Neural progenitor cell (in vitro differentiated cells): ENCODE results near the gene TEX13D. TPM values are rescaled to one million over a fixed set of nuclear protein-coding genes. Genes with fewer than 3 reads are reported as not detected.

Experiments
- DNase-seq: peaks from one replicate; pipeline ENCODE4 v3.0.0-alpha.2; 2016; ENCODE audit warnings: low spot score
- H2AFZ ChIP-seq: fragments of 200-600 bp; sonication (generic); replicated peaks from 2 replicates; pipeline ENCODE4 v1.6.1; 2016; ENCODE audit warnings: antibody characterized with exemption
- H3F3A ChIP-seq: fragments of 200-600 bp; sonication (generic); 2 replicates; pipeline ENCODE4 v1.6.1; 2016; ENCODE audit warnings: antibody characterized with exemption, low read depth
- H3K27ac ChIP-seq: fragments of 200-600 bp; sonication (generic); 2 replicates; pipeline ENCODE4 v1.5.1; 2016; ENCODE audit warnings: mild to moderate bottlenecking
- H3K27me3 ChIP-seq: fragments of 200-600 bp; sonication (generic); 2 replicates; pipeline ENCODE4 v1.6.1; 2016; ENCODE audit warnings: mild to moderate bottlenecking, moderate library complexity
- H3K36me3 ChIP-seq: fragments of 200-600 bp; sonication (generic); 2 replicates; pipeline ENCODE4 v1.5.1; 2016
- H3K4me1 ChIP-seq: fragments of 200-600 bp; sonication (generic); 2 replicates; pipeline ENCODE4 v1.6.1; 2016; ENCODE audit warnings: mixed run types
- H3K4me2 ChIP-seq: fragments of 200-600 bp; sonication (generic); 2 replicates; pipeline ENCODE4 v1.6.1; 2016
- H3K4me3 ChIP-seq: fragments of 200-600 bp; sonication (generic); 2 replicates; pipeline ENCODE4 v1.5.1; 2016
- H3K79me2 ChIP-seq: fragments of 200-600 bp; sonication (generic); 2 replicates; pipeline ENCODE4 v1.6.1; 2016; ENCODE audit warnings: low read depth
- H3K9ac ChIP-seq: fragments of 200-600 bp; sonication (generic); 2 replicates; pipeline ENCODE4 v1.6.1; 2016
- H3K9me3 ChIP-seq: fragments of 200-600 bp; sonication (generic); 2 replicates; pipeline ENCODE4 v1.5.1; 2016; ENCODE audit warnings: low read depth
- H4K20me1 ChIP-seq: fragments of 200-600 bp; sonication (generic); 2 replicates; pipeline ENCODE4 v1.6.1; 2016; ENCODE audit warnings: low read depth
- H3K27ac Mint-ChIP-seq: 3 replicates; pipeline ENCODE4 v1.8.0; 2021; ENCODE audit warnings: mixed read lengths
- H3K27me3 Mint-ChIP-seq: 2 replicates; pipeline ENCODE4 v1.8.0; 2022; ENCODE audit warnings: low read depth, mild to moderate bottlenecking, inconsistent platforms, moderate library complexity, mixed read lengths; ENCODE audit not compliant: insufficient read depth
- H3K36me3 Mint-ChIP-seq: 3 replicates; pipeline ENCODE4 v1.8.0; 2021; ENCODE audit warnings: mixed read lengths
- H3K4me1 Mint-ChIP-seq: 3 replicates; pipeline ENCODE4 v1.8.0; 2021; ENCODE audit warnings: mixed read lengths
- H3K4me3 Mint-ChIP-seq: 3 replicates; pipeline ENCODE4 v1.8.0; 2021; ENCODE audit warnings: mild to moderate bottlenecking, moderate library complexity, mixed read lengths
- H3K9me3 Mint-ChIP-seq: 3 replicates; pipeline ENCODE4 v1.8.0; 2020; ENCODE audit warnings: mixed read lengths
- EZH2 ChIP-seq: fragments of 200-600 bp; sonication (generic); IDR thresholded peaks from 2 replicates; pipeline ENCODE4 v1.6.1; 2017; ENCODE audit warnings: antibody characterized with exemption, mild to moderate bottlenecking, moderate library complexity
- EZH2phosphoT487 ChIP-seq: fragments of 200-600 bp; sonication (generic); IDR thresholded peaks from 2 replicates; pipeline ENCODE4 v1.6.1; 2017; ENCODE audit warnings: antibody characterized with exemption
- small RNA-seq: library from RNA; depleted of rRNA; stranded (forward); fragments of <200 nt; gene quantifications from one replicate; pipeline ENCODE3, GENCODE V24; 2015
- total RNA-seq: library from RNA; depleted of rRNA; stranded (reverse); fragments of >200 nt; gene quantifications from 2 replicates; pipeline ENCODE4 v1.2.3, GENCODE V29; 2015; ENCODE audit warnings: low replicate concordance
- TF ChIP-seq, protein P1 (sequence below): fragments of 200-600 bp; sonication (generic); IDR thresholded peaks from 2 replicates; pipeline ENCODE4 v1.5.1; 2017; ENCODE audit warnings: antibody characterized with exemption, mild to moderate bottlenecking

TEX13D gene
- total RNA-seq, 1 donor from 2014 or later, result not detected

DNA sequence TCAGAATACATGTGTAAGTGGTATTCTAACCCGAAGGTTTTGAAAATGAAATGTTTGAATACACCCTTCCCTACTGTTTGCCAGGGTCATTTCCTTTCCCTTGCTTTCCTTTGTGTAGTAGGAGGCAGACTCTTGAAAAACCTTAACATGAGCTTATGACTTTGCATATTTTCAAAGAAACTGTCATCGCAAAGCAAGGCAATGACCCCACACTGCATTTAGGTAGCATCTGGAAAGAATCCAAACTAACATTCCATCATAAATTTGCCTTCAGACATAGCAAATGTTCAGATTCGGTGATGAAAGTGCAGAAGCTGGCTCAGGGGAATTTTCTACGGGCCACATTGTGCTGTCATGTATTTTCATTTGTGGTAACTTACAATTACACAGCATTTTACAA is 46.2 kb downstream of the TEX13D start:
- Mint-ChIP-seq H3K4me3 (no peak overlapping the region), H3K4me1 (peaks cover 5% of the 10 kb centered on the region), H3K27me3 (peaks cover 5% of the 10 kb centered on the region), H3K36me3 (no peaks in the 10 kb centered on the region), H3K27ac (no peak overlapping the region), H3K9me3 (no peaks in the 10 kb centered on the region)
- TF ChIP-seq, protein P1, sequence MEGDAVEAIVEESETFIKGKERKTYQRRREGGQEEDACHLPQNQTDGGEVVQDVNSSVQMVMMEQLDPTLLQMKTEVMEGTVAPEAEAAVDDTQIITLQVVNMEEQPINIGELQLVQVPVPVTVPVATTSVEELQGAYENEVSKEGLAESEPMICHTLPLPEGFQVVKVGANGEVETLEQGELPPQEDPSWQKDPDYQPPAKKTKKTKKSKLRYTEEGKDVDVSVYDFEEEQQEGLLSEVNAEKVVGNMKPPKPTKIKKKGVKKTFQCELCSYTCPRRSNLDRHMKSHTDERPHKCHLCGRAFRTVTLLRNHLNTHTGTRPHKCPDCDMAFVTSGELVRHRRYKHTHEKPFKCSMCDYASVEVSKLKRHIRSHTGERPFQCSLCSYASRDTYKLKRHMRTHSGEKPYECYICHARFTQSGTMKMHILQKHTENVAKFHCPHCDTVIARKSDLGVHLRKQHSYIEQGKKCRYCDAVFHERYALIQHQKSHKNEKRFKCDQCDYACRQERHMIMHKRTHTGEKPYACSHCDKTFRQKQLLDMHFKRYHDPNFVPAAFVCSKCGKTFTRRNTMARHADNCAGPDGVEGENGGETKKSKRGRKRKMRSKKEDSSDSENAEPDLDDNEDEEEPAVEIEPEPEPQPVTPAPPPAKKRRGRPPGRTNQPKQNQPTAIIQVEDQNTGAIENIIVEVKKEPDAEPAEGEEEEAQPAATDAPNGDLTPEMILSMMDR, result no peak
- no peak for TF ChIP-seq EZH2
- no peak for TF ChIP-seq EZH2phosphoT487
- Histone ChIP-seq H3K4me3 (no peak overlapping the region), H3K4me2 (no peak overlapping the region), H3K9ac (no peak overlapping the region), H3K27ac (no peak overlapping the region), H3K27me3 (no peaks in the 10 kb centered on the region), H3K36me3 (no peaks in the 10 kb centered on the region), H3K9me3 (no peaks in the 10 kb centered on the region), H2AFZ (no peak overlapping the region), H3K79me2 (no peaks in the 10 kb centered on the region), H3F3A (no peaks in the 10 kb centered on the region), H3K4me1 (no peaks in the 10 kb centered on the region), H4K20me1 (no peaks in the 10 kb centered on the region)
- no peak for DNase-seq

DNA sequence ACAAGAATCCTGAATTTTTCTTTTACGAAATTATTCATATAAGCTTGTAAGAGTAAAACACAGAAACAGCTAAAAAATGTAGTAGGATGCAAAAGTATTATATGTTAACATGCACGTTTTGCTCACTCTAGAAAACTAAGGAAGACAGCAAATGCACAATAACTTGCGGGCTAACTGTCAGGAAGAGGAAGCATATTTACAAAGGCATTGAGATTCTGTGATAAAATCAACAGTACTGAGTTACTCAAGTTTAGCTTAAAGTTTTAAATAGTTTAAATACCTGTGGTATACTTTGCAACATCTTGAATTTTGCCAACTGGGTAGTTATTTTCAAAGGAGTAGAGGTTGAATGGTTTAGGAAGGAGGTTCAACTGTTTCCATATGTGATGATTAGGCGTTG is 50.9 kb downstream of the TEX13D start:
- H3K36me3 ChIP-seq, result no peaks in the 10 kb centered on the region
- no peak overlapping the region for H3K9ac ChIP-seq
- Mint-ChIP-seq H3K4me3 (no peak overlapping the region), H3K36me3 (no peaks in the 10 kb centered on the region), H3K9me3 (no peaks in the 10 kb centered on the region), H3K27ac (no peak overlapping the region), H3K4me1 (peaks cover 11% of the 10 kb centered on the region), H3K27me3 (peaks cover 14% of the 10 kb centered on the region)
- H3K79me2 ChIP-seq, result no peaks in the 10 kb centered on the region
- no peak overlapping the region for H3K4me2 ChIP-seq
- TF ChIP-seq, protein P1, result no peak
- no peak for TF ChIP-seq EZH2
- TF ChIP-seq EZH2phosphoT487, result no peak
- no peak for DNase-seq
- no peak overlapping the region for H3K4me3 ChIP-seq
- H2AFZ ChIP-seq, result no peak overlapping the region
- no peak overlapping the region for H3K27ac ChIP-seq
- H3K27me3 ChIP-seq, result no peaks in the 10 kb centered on the region
- no peaks in the 10 kb centered on the region for H3K9me3 ChIP-seq
- H3K4me1 ChIP-seq, result peaks cover 4% of the 10 kb centered on the region
- no peaks in the 10 kb centered on the region for H4K20me1 ChIP-seq
- no peaks in the 10 kb centered on the region for H3F3A ChIP-seq

DNA sequence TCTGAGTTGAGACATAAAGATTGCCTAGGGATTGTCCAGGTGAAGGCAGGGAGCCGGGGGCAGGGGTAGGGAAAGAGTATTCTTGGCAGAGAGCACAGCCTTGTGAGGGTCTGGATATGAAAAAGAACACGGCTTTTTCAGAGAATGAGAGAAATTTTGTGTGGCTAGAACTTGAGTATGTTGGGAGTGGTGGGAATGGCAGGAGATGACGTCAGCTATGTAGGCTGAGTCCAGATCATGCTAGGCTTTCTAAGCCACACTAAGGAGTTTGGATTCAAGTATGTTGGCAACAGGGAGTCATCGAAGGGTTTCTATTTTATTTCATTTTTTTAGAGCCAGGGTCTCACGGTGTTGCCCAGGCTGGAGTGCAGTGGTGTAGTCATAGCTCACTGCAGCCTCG is 53.9 kb downstream of the TEX13D start:
- H4K20me1 ChIP-seq, result no peaks in the 10 kb centered on the region
- H3K4me1 Mint-ChIP-seq, result peaks cover 10% of the 10 kb centered on the region
- peak overlapping the region; percentile 3 for H3K27ac Mint-ChIP-seq
- no peak overlapping the region for H3K4me2 ChIP-seq
- H3K27ac ChIP-seq, result no peak overlapping the region
- no peaks in the 10 kb centered on the region for H3K9me3 ChIP-seq
- no peaks in the 10 kb centered on the region for H3K27me3 ChIP-seq
- no peak overlapping the region for H3K9ac ChIP-seq
- H3K4me1 ChIP-seq, result peaks cover 5% of the 10 kb centered on the region
- H3K27me3 Mint-ChIP-seq, result peaks cover 11% of the 10 kb centered on the region
- TF ChIP-seq EZH2 (no peak), EZH2phosphoT487 (no peak)
- TF ChIP-seq, protein P1, result no peak
- no peaks in the 10 kb centered on the region for H3F3A ChIP-seq
- no peaks in the 10 kb centered on the region for H3K36me3 Mint-ChIP-seq
- no peak overlapping the region for H2AFZ ChIP-seq
- H3K9me3 Mint-ChIP-seq, result no peaks in the 10 kb centered on the region
- no peak overlapping the region for H3K4me3 ChIP-seq
- H3K79me2 ChIP-seq, result no peaks in the 10 kb centered on the region
- no peaks in the 10 kb centered on the region for H3K36me3 ChIP-seq
- DNase-seq, result no peak
- H3K4me3 Mint-ChIP-seq, result no peak overlapping the region

Small RNAs within 50 kb of the gene (small RNA-seq; reads per million reads assigned to genes)
- gene AL022718.1, result not detected

Other genes starting within 250 kb of the TEX13D start
- 0.06 TPM in 1 of 2 replicates, not detected in the other for gene SH2D1A, start 13.9 kb downstream of the TEX13D start, total RNA-seq